Measurements from ENCODE around the gene CBLN4. TPM values are rescaled to one million over a fixed set of nuclear protein-coding genes. Genes with fewer than 3 reads are reported as not detected.

Gene CBLN4
- total RNA-seq, 1 experiment from 2014 or later, result not detected

GRCh38 chr20:55947701-55948100 lies 57.6 kb downstream of the CBLN4 start:
- no peak for DNase-seq (ENCODE audit: low read depth)

Other genes starting within 250 kb of the CBLN4 start
- gene MC3R, start 243.2 kb upstream of the CBLN4 start, total RNA-seq (2014; rRNA removed; shearing (Covaris generic)), result not detected in 2 replicates